ENCODE data around the gene NR2E1. TPM values are rescaled to one million over a fixed set of nuclear protein-coding genes. Genes with fewer than 3 reads are reported as not detected.

Gene NR2E1
- total RNA-seq, 1 donor from 2014 or later = not detected

DNA sequence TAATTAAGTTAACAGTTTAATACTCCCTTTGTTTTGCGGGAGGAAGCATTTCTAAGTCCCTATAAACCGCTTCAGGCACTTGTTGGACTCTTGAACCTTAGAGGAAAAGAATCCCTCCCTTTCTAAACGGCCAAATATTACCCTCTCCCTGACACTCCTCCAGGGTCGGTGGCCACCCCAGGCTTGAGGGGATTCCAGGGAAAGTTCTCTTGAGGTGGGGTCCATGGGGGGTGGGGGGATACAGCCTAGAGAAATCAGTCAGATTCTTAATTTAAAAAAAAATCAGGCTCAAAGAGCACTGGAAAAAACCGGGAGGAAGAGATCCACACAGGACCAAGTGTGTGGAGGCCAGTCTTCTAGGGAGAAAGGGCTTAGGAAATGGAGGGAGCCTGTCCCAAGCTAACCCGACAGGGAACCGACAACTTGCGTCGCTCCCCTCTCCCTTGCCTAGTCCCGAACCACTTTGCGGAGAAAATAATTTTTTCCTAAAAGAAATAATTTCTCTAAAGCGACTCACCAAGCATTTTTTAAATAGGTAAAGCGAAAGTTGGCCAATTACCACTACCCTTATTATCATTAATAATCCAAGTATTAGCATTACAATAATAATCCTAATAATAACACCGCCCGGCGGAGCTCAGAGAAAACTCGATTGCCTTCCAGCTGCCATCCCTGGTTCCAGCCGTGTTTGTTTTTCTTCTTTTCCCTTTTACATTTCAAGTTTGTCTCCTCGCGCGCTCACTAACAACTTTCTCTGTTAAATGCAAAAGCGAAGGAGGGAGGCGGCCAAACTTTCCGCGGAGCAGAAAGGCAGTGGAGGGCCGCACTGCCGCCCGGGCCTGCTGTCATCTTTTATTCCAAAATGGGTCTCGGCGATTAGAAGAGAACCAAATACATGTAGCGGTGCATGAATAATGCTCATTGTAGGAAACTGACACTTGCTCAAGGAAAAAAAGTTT lies 4.8 kb downstream of the NR2E1 start:
- no peak for DNase-seq (ENCODE audit: extremely low read depth, low read depth, low spot score)

DNA sequence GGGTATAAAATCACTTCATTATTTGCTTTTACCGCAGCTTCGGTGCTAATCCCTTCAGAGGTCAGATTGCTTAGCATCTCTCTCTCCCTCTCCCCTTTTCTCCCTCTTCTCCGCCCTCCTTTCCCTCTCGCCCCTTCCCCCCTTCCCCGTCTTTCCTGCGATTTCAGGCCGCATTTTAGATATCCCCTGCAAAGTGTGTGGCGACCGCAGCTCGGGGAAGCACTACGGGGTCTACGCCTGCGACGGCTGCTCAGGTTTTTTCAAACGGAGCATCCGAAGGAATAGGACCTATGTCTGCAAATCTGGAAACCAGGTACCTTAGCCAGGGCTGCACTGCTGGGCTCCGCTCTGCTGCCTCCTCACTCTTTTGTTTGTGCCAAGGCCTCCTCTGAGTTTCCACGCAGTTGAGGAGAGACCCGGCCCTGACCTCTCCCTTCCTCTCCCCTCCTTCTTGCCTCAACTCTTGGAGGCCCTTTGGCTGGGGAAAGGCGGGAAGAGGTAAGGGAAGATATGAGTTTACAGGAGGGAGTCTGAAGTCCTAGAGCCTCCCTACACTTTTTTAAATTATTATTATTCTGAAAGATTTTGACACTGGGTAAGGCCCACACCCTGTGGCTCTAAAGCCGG lies 5.6 kb downstream of the NR2E1 start:
- DNase-seq (ENCODE audit: extremely low read depth, low read depth, low spot score) = no peak

DNA sequence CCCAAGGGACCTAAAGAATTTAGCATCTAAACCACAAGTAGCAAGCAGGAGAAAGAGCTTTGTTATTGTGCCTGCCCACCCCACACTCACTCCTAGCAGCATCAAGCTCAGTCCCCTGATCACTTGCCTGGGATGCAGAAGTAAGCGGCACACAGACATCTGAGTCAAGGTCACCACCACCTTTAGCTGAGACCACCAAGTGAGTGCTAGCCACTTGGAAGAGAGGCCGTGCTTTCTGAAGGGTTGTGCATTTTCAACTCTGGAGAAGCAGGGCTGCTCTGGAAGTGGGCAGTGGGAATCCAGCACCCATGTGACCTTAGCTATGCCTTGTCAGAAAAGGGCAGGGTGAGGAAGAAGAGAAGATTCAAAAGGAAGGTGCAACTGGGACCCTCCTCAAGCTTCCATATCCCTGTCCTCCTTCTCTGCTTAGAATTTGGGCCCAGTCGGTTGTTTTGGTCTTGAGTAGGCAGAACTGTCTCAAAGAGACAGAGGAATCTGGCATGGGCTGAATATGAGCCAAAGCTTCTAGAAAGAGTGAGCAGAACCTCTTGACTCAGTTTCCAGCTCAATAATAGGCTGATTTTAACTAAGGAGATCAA lies 6.2 kb downstream of the NR2E1 start:
- no peak for DNase-seq (ENCODE audit: extremely low read depth, low read depth, low spot score)

DNA sequence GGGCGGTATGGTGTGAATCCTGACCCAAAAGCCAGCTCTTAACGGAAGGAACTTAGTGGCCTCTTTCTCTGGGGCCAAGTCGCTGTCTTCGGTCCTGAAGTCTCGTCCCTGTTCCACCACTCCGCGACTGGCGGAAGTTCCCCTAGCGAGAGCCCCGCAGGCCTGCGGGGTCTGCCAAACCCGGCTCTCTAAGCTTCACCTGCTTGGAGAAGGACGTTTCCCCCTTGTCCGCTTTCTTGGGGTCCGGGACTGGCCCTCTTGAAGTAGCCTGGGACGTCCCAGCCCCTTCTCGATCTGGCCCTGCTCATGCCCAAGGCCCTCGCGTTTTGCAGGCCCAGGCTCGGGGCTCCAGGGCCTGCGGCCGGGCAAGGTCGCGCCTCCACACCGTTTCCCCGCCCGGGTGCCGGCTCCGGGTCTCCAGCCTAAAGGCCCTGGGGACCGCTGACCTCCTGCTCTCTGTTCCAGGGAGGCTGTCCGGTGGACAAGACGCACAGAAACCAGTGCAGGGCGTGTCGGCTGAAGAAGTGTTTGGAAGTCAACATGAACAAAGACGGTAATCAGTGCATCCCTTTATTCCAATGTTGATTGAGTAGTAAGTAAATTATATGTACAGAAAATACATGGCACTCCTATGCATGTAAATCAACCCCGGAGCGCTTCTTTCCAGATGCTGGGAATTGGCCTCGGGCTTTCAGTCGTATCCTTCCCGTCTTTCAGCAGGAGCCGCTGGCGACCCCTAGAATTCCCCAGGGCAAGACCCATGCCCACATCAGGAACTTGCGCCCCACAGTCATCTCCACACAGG lies 8.8 kb downstream of the NR2E1 start:
- DNase-seq (ENCODE audit: extremely low read depth, low read depth, low spot score) = no peak

DNA sequence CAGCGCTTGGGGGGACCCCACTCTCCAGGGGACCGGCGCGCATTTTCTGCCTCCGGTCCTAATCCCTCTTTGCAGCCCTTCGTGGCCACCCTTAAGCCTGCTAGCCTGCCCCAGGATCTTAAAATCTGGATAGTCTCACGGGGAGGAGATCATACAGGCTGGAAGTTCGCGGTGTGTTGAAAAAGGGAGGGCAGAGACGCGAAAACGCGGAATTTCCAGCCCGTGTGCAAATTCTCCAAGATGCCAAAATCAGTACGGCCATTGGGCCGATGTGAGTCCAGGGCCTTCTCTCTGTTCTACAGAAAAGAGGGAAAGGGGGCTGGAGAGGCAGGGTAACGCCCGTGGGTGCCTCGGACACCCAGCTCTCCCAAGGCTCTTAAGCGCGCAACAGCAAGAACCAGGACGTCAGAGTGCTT lies 9.4 kb downstream of the NR2E1 start:
- no peak for DNase-seq (ENCODE audit: extremely low read depth, low read depth, low spot score)

DNA sequence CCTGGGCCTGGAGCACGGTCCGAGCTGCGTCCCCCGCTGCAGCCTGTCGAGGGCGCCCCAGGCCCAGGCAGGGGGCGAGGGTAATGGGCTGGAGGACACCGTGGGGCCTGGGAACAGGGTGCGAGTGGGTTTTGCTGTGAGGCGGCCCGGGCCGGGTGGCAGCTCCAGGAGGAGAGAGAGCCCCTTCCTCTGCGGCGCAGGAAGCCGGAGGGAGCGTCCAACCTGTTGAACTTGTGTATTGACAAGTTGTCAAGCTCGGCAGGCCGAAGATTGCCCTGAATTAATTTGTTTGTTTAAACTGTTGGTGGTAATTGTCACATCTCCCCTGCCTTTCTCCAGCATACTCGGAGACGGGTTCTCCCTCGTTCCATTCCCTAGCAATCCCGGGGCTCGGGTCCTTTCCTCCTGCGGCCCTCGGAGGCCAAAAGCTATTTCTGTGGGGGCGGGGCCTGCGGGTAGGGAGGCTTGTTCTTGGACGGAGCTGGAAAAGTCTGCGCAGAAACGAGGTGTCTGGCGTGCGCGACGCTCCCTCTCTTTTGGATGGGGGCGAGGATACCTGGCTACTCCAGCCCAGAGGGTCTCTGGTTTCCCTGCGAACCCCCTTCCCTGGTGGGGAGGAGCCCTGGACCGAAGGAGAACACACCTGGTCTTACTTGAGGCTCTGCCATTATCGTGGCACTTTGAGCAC lies 9.9 kb downstream of the NR2E1 start:
- DNase-seq (ENCODE audit: extremely low read depth, low read depth, low spot score) = no peak

DNA sequence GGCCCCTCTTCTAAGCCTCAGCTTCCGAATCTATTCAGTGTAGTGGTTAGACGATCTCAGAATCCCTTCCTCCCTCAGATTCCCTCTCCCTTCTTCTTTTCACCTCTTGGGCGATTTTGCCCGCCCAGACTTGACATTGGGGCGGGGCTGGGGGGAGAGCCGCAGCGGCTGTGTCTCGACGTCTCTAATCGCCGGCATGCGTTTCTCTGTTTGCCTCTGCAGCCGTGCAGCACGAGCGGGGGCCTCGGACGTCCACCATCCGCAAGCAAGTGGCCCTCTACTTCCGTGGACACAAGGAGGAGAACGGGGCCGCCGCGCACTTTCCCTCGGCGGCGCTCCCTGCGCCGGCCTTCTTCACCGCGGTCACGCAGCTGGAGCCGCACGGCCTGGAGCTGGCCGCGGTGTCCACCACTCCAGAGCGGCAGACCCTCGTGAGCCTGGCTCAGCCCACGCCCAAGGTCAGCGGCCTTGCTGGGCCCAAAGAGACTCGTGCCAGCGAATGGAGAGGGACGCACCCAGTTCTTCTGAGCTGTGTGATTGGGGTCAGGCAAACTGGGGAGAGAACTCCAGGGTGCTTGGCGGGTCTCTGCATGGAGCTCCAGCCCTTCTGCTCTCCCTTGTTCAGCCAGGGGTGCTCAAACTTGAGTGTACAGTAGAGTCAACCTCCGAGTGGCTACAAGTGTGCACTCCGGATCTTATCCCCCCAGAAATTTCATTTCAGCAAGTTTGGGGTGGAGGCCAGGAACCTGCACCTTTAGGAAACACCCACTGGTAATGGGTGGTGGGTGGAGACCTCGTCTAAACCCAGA lies 10.7 kb downstream of the NR2E1 start:
- DNase-seq (ENCODE audit: extremely low read depth, low read depth, low spot score) = no peak

DNA sequence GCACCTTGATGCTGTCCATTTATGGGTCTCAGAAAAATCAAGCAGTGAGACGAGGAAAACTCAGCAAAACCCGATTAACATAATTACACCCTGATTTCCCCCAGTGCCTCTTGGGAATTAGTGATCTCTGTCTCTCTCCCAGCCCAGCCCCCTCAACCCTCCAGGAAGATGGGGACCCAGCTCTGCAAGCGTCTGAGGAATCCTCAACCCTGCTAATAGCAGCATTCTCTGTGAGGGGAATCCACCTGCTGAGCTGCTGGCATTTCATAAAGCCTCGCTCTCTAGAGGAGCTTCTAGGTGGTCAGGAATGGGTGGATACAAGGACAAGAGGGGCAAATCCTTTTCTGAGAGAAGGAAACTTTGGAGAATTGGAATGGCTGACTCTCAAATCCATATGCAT lies 13.9 kb downstream of the NR2E1 start:
- DNase-seq (ENCODE audit: extremely low read depth, low read depth, low spot score) = no peak

DNA sequence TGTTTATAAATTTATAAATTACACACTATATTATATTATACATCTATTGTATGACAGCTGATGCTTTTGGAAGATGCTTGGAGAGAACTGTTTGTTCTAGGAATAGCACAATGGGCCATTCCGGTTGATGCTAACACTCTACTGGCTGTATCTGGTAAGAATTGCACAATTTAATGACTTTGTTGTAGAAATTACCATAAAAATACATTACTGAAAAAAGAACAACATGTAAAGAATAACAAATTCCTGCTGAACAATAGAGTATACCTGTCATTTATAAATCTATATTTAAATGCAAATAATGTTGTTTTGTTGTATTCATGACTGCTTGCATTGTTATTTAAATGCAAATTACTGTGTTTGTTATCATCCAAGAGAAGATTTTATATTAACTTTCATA lies 14.4 kb downstream of the NR2E1 start:
- no peak for DNase-seq (ENCODE audit: extremely low read depth, low read depth, low spot score)

DNA sequence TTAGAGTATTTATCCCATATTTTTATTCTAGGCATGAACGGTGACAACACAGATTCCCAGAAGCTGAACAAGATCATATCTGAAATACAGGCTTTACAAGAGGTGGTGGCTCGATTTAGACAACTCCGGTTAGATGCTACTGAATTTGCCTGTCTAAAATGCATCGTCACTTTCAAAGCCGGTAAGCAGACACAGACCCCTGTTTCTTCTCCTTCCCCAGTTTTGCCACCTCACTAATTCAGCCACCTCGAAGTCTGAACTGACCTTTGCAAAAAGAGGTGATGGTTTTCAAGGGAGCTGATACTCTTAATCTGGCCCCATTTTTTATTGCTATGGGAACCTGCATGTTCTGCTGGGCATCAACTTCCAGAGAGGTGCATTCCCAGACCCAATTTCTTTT lies 15.0 kb downstream of the NR2E1 start:
- no peak for DNase-seq (ENCODE audit: extremely low read depth, low read depth, low spot score)

DNA sequence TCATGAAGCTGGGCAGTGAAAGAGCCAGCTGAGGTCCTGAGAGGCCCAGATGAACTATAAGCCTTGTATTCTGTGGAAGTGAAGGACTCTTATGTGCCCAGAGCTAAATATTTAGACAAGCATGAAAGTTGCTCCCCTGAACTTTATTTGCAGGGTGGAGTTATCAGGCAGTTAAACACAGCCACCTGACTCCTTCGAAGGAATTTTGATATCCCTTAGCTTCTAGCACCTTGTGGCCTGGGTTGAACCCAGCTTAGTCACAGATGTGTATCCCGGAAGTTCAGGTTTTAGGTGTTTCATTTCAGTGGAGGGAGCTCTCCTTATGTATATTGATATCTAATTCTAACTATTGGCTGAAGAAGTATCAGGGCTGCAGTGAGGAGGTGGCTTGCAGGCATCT lies 20.4 kb downstream of the NR2E1 start:
- DNase-seq (ENCODE audit: extremely low read depth, low read depth, low spot score) = no peak

DNA sequence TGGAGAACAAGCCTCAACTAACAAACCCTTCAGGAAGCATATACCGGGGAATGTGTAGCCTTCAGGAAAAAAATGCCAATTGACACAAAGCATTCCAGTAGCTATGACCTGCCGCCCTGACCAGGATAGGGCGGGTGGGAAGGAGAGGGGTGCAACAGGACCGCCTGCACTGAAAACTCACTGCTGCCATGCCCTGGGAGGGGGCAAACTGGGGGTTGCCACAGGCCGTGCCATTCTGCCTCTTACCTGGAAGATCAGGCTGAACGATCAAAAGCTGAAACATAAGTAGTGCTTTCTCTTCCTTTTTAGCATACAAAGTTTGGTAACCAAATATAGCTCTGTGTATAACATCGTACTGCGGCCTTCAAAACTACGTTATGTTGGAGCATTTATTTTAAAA lies 21.7 kb downstream of the NR2E1 start:
- DNase-seq (ENCODE audit: extremely low read depth, low read depth, low spot score) = no peak

DNA sequence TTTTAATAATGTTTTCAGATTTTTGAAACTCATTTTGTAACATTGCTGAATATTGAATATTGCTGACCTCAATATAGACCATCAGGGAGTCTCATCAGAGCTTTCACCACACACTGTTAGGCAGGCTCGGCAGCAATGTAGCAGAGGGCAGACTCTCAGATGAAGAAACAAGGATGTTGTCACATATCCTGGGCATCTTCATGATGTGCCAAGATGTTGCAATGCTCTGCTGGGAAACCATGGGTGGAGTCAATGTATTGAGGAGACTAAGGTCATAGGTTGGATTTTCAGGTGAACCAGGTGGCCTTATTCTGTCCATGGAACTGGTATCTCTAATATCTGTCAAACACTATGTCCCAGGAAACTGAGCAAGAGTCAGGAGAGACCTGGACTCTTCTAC lies 27.3 kb downstream of the NR2E1 start:
- no peak for DNase-seq (ENCODE audit: extremely low read depth, low read depth, low spot score)

DNA sequence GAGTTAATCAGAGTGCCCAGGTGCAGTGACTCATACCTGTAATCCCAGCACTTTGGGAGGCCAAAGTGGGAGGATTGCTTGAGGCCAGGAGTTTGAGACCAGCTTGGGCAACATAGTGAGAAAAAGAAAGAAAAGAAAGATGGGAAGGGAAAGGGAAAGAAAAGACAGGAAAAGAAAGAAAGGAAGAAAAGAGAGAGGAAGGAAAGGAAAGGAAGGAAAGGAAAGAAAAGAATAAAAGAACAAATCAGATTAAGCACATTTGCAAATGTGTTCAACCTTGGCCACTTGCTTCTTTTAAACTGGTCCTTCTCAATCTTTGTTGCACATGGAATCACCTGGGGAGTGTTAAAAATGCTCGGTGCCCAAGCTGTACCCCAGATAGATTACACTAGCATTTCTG lies 28.0 kb downstream of the NR2E1 start:
- DNase-seq (ENCODE audit: extremely low read depth, low read depth, low spot score) = no peak

DNA sequence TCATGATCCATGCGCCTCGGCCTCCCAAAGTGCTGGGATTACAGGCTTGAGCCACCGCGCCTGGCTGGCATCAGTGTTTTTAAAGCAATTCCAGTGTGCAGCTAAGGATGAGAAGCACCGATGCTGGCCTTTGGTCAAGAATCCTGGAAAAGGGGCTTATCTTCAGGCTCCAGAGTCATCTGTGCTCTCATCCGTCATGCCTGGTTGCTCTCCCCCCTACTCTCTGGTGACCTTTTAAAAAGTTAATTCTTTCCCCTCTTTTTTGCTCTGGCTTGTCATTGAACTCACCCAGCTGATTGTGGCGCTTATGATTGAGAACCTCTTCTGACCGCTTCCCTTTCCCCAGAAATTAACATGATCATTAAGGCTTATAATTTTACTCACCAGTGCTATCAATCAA lies 28.7 kb downstream of the NR2E1 start:
- no peak for DNase-seq (ENCODE audit: extremely low read depth, low read depth, low spot score)

DNA sequence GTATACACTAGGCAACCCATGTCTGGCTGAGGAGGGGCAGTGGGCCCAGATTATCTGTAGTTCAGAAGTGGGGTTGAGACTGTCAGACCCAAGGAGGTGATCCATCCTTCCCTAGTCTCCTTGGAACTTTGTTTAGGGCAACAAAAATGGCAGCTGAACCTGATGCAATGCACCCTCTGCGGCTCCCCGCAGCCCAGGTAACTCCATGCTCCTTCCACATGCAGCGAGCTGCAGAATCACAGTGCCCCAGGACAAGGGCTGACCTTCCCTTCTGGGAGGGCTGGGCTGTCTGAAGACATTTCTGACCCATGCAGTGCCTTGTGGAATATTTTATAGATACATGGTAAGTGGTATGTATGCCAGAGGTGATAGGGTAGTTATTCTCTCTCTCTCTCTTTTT lies 29.4 kb downstream of the NR2E1 start:
- no peak for DNase-seq (ENCODE audit: extremely low read depth, low read depth, low spot score)

DNA sequence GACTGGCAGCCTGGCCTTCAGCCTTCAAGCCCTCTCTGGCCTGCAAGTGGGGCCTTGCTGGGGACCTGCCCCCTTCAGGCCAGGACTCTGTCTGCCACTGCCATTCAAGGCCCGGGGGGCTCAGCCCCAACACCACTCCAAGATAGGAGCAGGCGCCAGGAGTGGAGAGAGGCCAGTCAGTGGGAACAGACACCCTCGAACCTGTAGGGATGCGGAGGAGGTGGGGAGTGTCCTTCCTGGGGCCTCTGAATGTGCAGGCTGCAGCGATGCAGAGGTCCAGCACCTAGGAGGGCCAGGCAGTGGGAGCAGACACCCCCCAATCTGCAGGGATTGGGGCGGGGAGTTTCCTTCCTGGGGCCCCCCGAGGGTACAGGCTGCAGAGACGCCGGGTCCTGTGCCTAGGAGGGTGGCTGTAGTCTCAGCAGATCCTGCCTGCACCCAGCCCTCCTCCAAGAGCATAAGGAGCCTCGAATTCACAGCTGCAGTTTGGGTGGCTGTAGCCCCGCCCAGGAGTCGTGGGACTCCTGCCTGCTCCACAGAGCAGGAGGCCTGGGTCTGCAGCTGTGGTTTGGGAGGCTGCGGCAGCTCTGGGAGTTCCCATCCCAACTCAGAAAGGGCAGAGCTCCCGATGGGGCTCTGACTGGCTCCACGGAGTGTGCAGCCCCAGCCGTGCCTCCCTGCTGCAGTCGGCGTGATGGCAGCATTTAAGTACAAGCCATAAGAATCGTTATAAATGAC lies 33.1 kb downstream of the NR2E1 start:
- no peak for DNase-seq (ENCODE audit: extremely low read depth, low read depth, low spot score)

DNA sequence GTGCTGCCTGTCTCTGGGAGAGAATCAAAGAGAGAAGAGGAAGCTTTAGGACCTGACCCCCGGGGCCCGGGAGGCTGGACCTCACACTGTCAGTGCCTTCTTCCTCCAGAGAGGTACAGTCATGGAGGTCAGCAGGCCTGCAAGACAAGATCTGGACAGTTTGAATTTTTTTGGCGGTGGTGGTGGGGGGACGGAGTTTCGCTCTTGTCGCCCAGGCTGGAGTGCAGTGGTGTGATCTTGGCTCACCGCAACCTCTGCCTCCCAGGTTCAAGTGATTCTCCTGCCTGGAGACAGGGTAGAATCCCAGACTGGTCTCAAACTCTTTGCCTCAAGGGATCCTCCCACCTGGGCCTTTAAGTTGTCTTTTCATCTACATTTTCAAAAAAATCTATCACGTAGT lies 34.4 kb downstream of the NR2E1 start:
- no peak for DNase-seq (ENCODE audit: extremely low read depth, low read depth, low spot score)

DNA sequence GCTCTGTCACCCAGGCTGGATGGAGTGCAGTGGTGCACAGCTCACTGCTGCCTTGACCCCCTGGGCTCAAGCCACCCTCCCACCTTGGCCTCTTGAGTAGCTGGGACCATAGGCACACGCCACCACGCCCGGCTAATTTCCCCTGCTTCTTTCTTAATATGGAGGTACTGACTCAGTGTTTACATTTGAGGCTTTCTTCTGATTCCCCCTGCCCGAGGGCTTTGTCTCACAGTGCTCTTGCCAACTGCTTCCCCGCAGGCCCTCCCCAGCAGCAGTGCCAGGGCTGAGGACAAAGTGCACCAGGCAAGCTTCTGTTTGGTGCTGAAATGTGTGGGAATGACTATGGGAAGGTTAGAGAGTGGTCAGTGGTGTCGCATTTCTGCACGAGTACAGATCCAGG lies 34.8 kb downstream of the NR2E1 start:
- no peak for DNase-seq (ENCODE audit: extremely low read depth, low read depth, low spot score)
